Spleen (tissue), 11 donors: Measurements from ENCODE around the gene BNIPL. TPM values are rescaled to one million over a fixed set of nuclear protein-coding genes. Genes with fewer than 3 reads are reported as not detected.

ENCODE experiments used
- DNase-seq: peaks from one replicate; pipeline ENCODE4 v3.0.0-alpha.2; 2020
- H3K27ac ChIP-seq, 8 donors: fragments of 200-600 bp; sonication (generic) in 7 of 8; 1 replicate in 4 of 8; 2 replicates in 4 of 8; pipeline versions ENCODE4 v1.5.0 to v1.8.0; 2016 to 2021; ENCODE audit warnings: inconsistent platforms in 4 of 8, mild to moderate bottlenecking in 4 of 8, moderate library complexity in 1 of 8
- H3K27me3 ChIP-seq, 7 donors: fragments of 200-600 bp; sonication (generic) in 6 of 7; replicated peaks in 1 of 7; 1 replicate in 4 of 7; 2 replicates in 3 of 7; pipeline versions ENCODE4 v1.5.0 to v1.8.0; 2016 to 2021; ENCODE audit warnings: inconsistent platforms in 3 of 7, mild to moderate bottlenecking in 1 of 7
- H3K36me3 ChIP-seq, 6 donors: fragments of 200-600 bp; sonication (generic) in 5 of 6; 1 replicate in 4 of 6; 2 replicates in 2 of 6; pipeline versions ENCODE4 v1.5.0 to v1.8.0; 2016 to 2021; ENCODE audit warnings: inconsistent platforms in 2 of 6
- H3K4me1 ChIP-seq, 6 donors: fragments of 200-600 bp; sonication (generic) in 5 of 6; 1 replicate in 3 of 6; 2 replicates in 3 of 6; pipeline versions ENCODE4 v1.5.0 to v1.8.0; 2016 to 2021; ENCODE audit warnings: inconsistent platforms in 3 of 6
- H3K4me3 ChIP-seq, 8 donors: fragments of 200-600 bp; sonication (generic) in 7 of 8; 1 replicate in 4 of 8; 2 replicates in 4 of 8; pipeline versions ENCODE4 v1.5.0 to v1.8.0; 2016 to 2021; ENCODE audit warnings: inconsistent platforms in 4 of 8, mild to moderate bottlenecking in 4 of 8, moderate library complexity in 2 of 8
- H3K9me3 ChIP-seq, 8 donors: fragments of 200-600 bp; sonication (generic) in 7 of 8; 1 replicate in 4 of 8; 2 replicates in 4 of 8; pipeline versions ENCODE4 v1.5.0 to v1.8.0; 2016 to 2021; ENCODE audit warnings: inconsistent platforms in 4 of 8
- CTCF ChIP-seq, 11 experiments: fragments of 200-600 bp in 7 of 11; fragments of 450-650 bp in 4 of 11; sonication (generic) in 4 of 11; IDR thresholded peaks in 8 of 11; conservative IDR thresholded peaks in 3 of 11; 1 replicate in 7 of 11; 2 replicates in 4 of 11; pipeline versions ENCODE4 v1.4.0 to v1.8.0; 2016 to 2021; ENCODE audit warnings: antibody characterized with exemption in 11 of 11, inconsistent platforms in 4 of 11, mild to moderate bottlenecking in 1 of 11
- POLR2A ChIP-seq, 3 donors: fragments of 450-650 bp; IDR thresholded peaks; one replicate each; pipeline ENCODE4 v1.5.1; 2017; ENCODE audit warnings: antibody characterized with exemption in 3 of 3, mild to moderate bottlenecking in 1 of 3
- POLR2AphosphoS5 ChIP-seq, 3 donors: sonication (generic); formaldehyde crosslinking; IDR thresholded peaks; one replicate each; pipeline ENCODE4 v1.5.1; 2017; ENCODE audit warnings: antibody characterized with exemption in 3 of 3
- WGBS, 5 donors: extraction: QIAGEN DNeasy Blood & Tissue Kit in 3 of 5; methylation state at CpG; one replicate each; pipeline versions ENCODE4 v1.1.5 to v1.1.7; 2013 to 2018; 5-methylcytosine and 5-hydroxymethylcytosine counted together
- intact Hi-C: fragments of 100-400 bp; cut with DNase I; formaldehyde crosslinking; loops from one replicate; pipeline ENCODE4 v1.15.0; 2023; ENCODE audit warnings: low total_unique reads
- polyA plus RNA-seq, 3 donors: library from polyadenylated mRNA; stranded (reverse); fragments of 200-250 nt; gene quantifications; one replicate each; pipeline ENCODE4 v1.2.1, GENCODE V29; 2013
- total RNA-seq, 7 donors: library from RNA; depleted of rRNA in 3 of 7; stranded (reverse); fragments of >200 nt in 3 of 7; fragmentation: NEBNext Ultra II Directional in 4 of 7; extraction: Animal tissue kit (Norgen Biotek cat#: 25700) in 4 of 7; gene quantifications; one replicate each; pipeline versions ENCODE4 v1.1.0 to v1.2.1, GENCODE V29; 2016 to 2021
- donor health status: healthy with polysubstance abuse.
- donor health status: DM: no; HTN: no; CAD: no; lungs with moderate emphysema.
- donor health status: DM: no; HTN: no; CAD: no.
- donor health status: Bipolar disorder and iron deficiency.
- donor health status: healthy.
- donor health status: DM: no; HTN: no; CAD: no.
- donor health status: DM: yes; HTN: yes; CAD: no.

BNIPL gene
- total and polyA plus RNA-seq, 10 donors, result 0.33 to 1.4 (median 0.72) TPM

DNA sequence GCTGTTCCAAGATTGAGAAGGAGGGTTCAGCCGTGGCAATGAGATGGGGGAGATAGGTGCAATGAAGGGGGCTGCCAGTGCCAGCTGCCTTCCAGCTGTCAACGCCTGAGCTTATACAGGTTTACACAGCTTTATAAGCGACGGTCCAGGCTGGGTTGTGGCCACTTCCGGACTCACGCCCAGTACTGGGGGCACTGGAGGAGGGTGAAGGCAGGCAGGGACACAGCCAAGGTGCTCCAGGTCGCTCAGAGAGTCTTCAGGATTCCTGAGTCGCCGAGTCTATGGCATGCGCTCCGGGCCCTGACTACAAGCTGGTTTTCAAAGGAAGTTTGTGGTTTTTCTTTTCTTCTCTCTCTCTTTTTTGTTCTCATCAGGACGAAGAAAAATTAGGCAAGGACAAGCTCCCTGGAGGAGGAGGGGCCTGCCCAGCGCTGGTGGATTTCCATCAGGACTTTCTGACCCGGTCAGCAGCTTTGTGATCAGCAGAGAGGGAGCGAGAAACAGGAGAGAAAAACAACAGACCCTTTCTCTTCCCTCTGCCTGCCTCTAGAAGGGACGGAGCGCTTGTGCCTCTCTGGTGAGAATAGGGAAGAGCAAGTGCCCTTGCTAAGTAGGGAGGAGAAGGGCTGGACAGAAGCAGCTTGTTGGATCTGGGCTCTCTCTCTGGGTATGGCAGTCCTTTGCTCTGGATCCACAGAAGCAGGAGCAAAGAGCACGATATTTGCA lies 29.9 kb upstream of the BNIPL start, which contains the start of gene MINDY1:
Gene MINDY1 (minus strand): TSS at position 576 of the 726 bp plus-strand sequence. CDS start 4,285 bp downstream, outside the sequence.
- peaks cover 44 to 100% (median 88%) of the 10 kb centered on the region in 6 donors for H3K4me1 ChIP-seq
- H3K9me3 ChIP-seq, result no peaks in the 10 kb centered on the region
- 3 to 6% (median 5%) methylated on average over 18 of the region's 18 CpGs for WGBS, 5 donors
- peak within 1 kb of the TSS; percentile 53 to 87 (median 61) for H3K4me3 ChIP-seq
- H3K36me3 ChIP-seq, result peaks cover 0 to 12% (median 0%) of the 10 kb centered on the region in 6 donors
- peak; percentile 48 to 90 (median 69) for TF ChIP-seq POLR2AphosphoS5 (IDR thresholded peaks at IDR 0.05)
- TF ChIP-seq CTCF (IDR thresholded peaks at IDR 0.05 in 8 of 11, conservative IDR thresholded peaks at IDR 0.05 in 3 of 11), result peak in 9 of 11 experiments; percentile 33 to 63 (median 44)
- TF ChIP-seq POLR2A (IDR thresholded peaks at IDR 0.05), result peak in 1 of 3 donors; percentile 67
- DNase-seq, result peak; percentile 88
- intact Hi-C loops, result no loop called here
- H3K27me3 ChIP-seq, result no peaks in the 10 kb centered on the region
- H3K27ac ChIP-seq, result peak within 1 kb of the TSS; percentile 84 to 95 (median 90)

DNA sequence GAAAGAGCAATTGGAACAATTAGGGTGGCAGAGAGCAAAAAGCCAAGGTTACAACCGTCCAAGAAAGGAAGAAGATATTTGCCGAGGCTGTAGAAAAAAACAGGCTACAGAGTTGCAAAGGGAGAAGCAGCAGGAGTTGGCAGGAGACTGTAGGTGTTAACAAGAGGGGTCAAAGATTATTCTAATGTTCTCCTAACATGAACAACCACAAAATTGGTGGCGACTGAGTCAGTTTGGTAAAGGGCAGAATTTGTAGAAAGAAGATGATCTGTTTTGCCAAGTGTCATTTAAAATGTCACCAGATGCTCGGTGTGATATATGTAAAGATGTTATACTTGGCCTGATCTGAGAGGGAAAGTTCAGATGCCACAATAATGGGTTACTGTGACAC lies 28.5 kb upstream of the BNIPL start:
- TF ChIP-seq CTCF (IDR thresholded peaks at IDR 0.05 in 8 of 11, conservative IDR thresholded peaks at IDR 0.05 in 3 of 11) (no peak), POLR2AphosphoS5 (IDR thresholded peaks at IDR 0.05) (no peak), POLR2A (IDR thresholded peaks at IDR 0.05) (no peak)
- H3K4me3 ChIP-seq, result peak overlapping the region; percentile 19 to 87 (median 60)
- WGBS, 5 donors, result 17 to 21% (median 20%) methylated on average over 4 of the region's 4 CpGs
- intact Hi-C loops, result no loop called here
- no peak for DNase-seq
- no peaks in the 10 kb centered on the region for H3K27me3 ChIP-seq
- H3K9me3 ChIP-seq, result no peaks in the 10 kb centered on the region
- H3K36me3 ChIP-seq, result peaks cover 0 to 2% (median 0%) of the 10 kb centered on the region in 6 donors
- peaks cover 41 to 100% (median 88%) of the 10 kb centered on the region in 6 donors for H3K4me1 ChIP-seq
- H3K27ac ChIP-seq, result peak overlapping the region; percentile 84 to 95 (median 90)

- TF ChIP-seq CTCF (IDR thresholded peaks at IDR 0.05 in 8 of 11, conservative IDR thresholded peaks at IDR 0.05 in 3 of 11), result peak in 8 of 11 experiments; percentile 15 to 52 (median 40)
- TF ChIP-seq POLR2AphosphoS5 (IDR thresholded peaks at IDR 0.05), result peak; percentile 85 to 93 (median 86)
- TF ChIP-seq POLR2A (IDR thresholded peaks at IDR 0.05), result no peak
These were observed 27.9 kb upstream of the BNIPL start, which contains the start of gene PRUNE1 for GRCh38 chr1:151008244-151009205. PRUNE1 (plus strand) TSS chr1:151008449; CDS start chr1:151008633, 184 bp downstream.

More at GRCh38 chr1:151008244-151009205, 27.9 kb upstream of the BNIPL start, which contains the start of gene PRUNE1:
- intact Hi-C loops, result no loop called here
- no peaks in the 10 kb centered on the region for H3K9me3 ChIP-seq
- H3K27me3 ChIP-seq, result no peaks in the 10 kb centered on the region
- DNase-seq, result peak; percentile 99
- H3K36me3 ChIP-seq, result peaks cover 0 to 9% (median 0%) of the 10 kb centered on the region in 6 donors
- 0 to 1% (median 1%) methylated on average over 53 to 69 of the region's 69 CpGs for WGBS, 5 donors
- peak within 1 kb of the TSS; percentile 19 to 87 (median 60) for H3K4me3 ChIP-seq
- peak within 1 kb of the TSS; percentile 84 to 95 (median 90) for H3K27ac ChIP-seq
- peaks cover 41 to 100% (median 88%) of the 10 kb centered on the region in 6 donors for H3K4me1 ChIP-seq
